HepG2 (cell line): ENCODE measurements around the gene CRAT. TPM values are rescaled to one million over a fixed set of nuclear protein-coding genes. Genes with fewer than 3 reads are reported as not detected.

ENCODE experiments used
- ARHGAP35 ChIP-seq: sonication (generic); formaldehyde crosslinking; IDR thresholded peaks from 2 replicates; pipeline ENCODE4 v1.9.0; 2022; ENCODE audit warnings: mild to moderate bottlenecking, inconsistent platforms, moderate library complexity, missing genetic modification reagents, borderline replicate concordance
- ATF7 ChIP-seq, 2 experiments: fragments of 450-650 bp in 1 of 2; sonication (generic) in 1 of 2; formaldehyde crosslinking in 1 of 2; IDR thresholded peaks; 2 replicates each; pipeline versions ENCODE4 v1.4.0 to v1.6.1; 2016 to 2020; ENCODE audit warnings: antibody characterized with exemption in 1 of 2, mild to moderate bottlenecking in 1 of 2, missing genetic modification reagents in 1 of 2
- BCL6 ChIP-seq: IDR thresholded peaks from 2 replicates; pipeline ENCODE4 v1.6.1; 2016; ENCODE audit warnings: missing genetic modification reagents, missing compliant biosample characterization
- BHLHE40 ChIP-seq: IDR thresholded peaks from 2 replicates; pipeline ENCODE4 v1.6.1; 2011; ENCODE audit warnings: low read length, improper control_type of control experiment
- GFI1 ChIP-seq: sonication (generic); formaldehyde crosslinking; IDR thresholded peaks from 2 replicates; pipeline ENCODE4 v1.5.0; 2020; ENCODE audit warnings: missing genetic modification reagents, mild to moderate bottlenecking, borderline replicate concordance
- GMEB1 ChIP-seq: sonication (generic); formaldehyde crosslinking; IDR thresholded peaks from 2 replicates; pipeline ENCODE4 v1.5.1; 2020; ENCODE audit warnings: missing genetic modification reagents, mild to moderate bottlenecking, borderline replicate concordance
- KLF15 ChIP-seq: sonication (generic); formaldehyde crosslinking; IDR thresholded peaks from 2 replicates; pipeline ENCODE4 v1.8.1; 2023; ENCODE audit warnings: borderline replicate concordance, mild to moderate bottlenecking, inconsistent platforms, missing genetic modification reagents, mixed read lengths
- MTA3 ChIP-seq: sonication (generic); formaldehyde crosslinking; IDR thresholded peaks from 2 replicates; pipeline ENCODE4 v1.4.0; 2020; ENCODE audit warnings: missing genetic modification reagents
- MTF2 ChIP-seq: sonication (generic); formaldehyde crosslinking; IDR thresholded peaks from 2 replicates; pipeline ENCODE4 v1.5.0; 2020; ENCODE audit warnings: missing genetic modification reagents, borderline replicate concordance
- MXD3 ChIP-seq: IDR thresholded peaks from 2 replicates; pipeline ENCODE4 v1.6.1; 2016; ENCODE audit warnings: mild to moderate bottlenecking, missing biosample characterization, missing genetic modification reagents
- NFIC ChIP-seq: IDR thresholded peaks from 2 replicates; pipeline ENCODE4 v1.6.1; 2012; ENCODE audit warnings: mild to moderate bottlenecking, low read length, inconsistent platforms
- SALL1 ChIP-seq: sonication (generic); formaldehyde crosslinking; IDR thresholded peaks from 2 replicates; pipeline ENCODE4 v1.8.0; 2022; ENCODE audit warnings: mild to moderate bottlenecking, missing genetic modification reagents
- SIN3A ChIP-seq: IDR thresholded peaks from 2 replicates; pipeline ENCODE4 v1.6.1; 2011; ENCODE audit warnings: low read depth, mild to moderate bottlenecking, control low read depth, low read length, borderline replicate concordance
- SRF ChIP-seq: IDR thresholded peaks from 2 replicates; pipeline ENCODE4 v1.6.1; 2011; ENCODE audit warnings: mild to moderate bottlenecking, low read depth, low read length, moderate library complexity
- TEAD3 ChIP-seq: optimal IDR thresholded peaks from 2 replicates; pipeline ENCODE3; 2016; ENCODE audit warnings: borderline replicate concordance
- TFDP2 ChIP-seq: sonication (generic); formaldehyde crosslinking; IDR thresholded peaks from 2 replicates; pipeline ENCODE4 v1.4.0; 2020; ENCODE audit warnings: missing genetic modification reagents
- WIZ ChIP-seq: sonication (generic); formaldehyde crosslinking; IDR thresholded peaks from 2 replicates; pipeline ENCODE4 v1.5.1; 2020; ENCODE audit warnings: mild to moderate bottlenecking, missing genetic modification reagents
- ZBTB33 ChIP-seq: sonication (generic); formaldehyde crosslinking; IDR thresholded peaks from 2 replicates; pipeline ENCODE4 v1.4.0; 2020; ENCODE audit warnings: missing genetic modification reagents
- ZFAT ChIP-seq: sonication (generic); formaldehyde crosslinking; conservative IDR thresholded peaks from 2 replicates; pipeline ENCODE4 v1.8.1; 2023; ENCODE audit warnings: missing genetic modification reagents, inconsistent platforms
- ZFP62 ChIP-seq: sonication (generic); formaldehyde crosslinking; IDR thresholded peaks from 2 replicates; pipeline ENCODE4 v1.4.0; 2020; ENCODE audit warnings: missing genetic modification reagents
- ZNF724P ChIP-seq: sonication (generic); formaldehyde crosslinking; IDR thresholded peaks from 2 replicates; pipeline ENCODE4 v1.8.0; 2022; ENCODE audit warnings: missing genetic modification reagents, borderline replicate concordance
- ZNF792 ChIP-seq: IDR thresholded peaks from 2 replicates; pipeline ENCODE4 v1.6.1; 2016
- ZSCAN25 ChIP-seq: sonication (generic); formaldehyde crosslinking; IDR thresholded peaks from 2 replicates; pipeline ENCODE4 v1.8.0; 2022; ENCODE audit warnings: mild to moderate bottlenecking, missing genetic modification reagents
- polyA plus RNA-seq, 8 experiments: library from polyadenylated mRNA; depleted of rRNA in 3 of 8; stranded (reverse) in 7 of 8; unstranded in 1 of 8; fragments of >200 nt; fragmentation: Illumina TruSeq in 4 of 8; extraction: Trizol in 4 of 8; gene quantifications; 2 replicates each; pipeline versions ENCODE4 v1.2.1 to v1.2.3, GENCODE V29; 2011 to 2016; ENCODE audit warnings: low read depth in 4 of 8, missing spikeins in 1 of 8, mixed read lengths in 1 of 8; ENCODE audit not compliant: insufficient read depth in 1 of 8
- total RNA-seq, 5 experiments: library from RNA; depleted of rRNA; stranded (reverse); fragments of >200 nt; fragmentation: Illumina TruSeq; extraction: Trizol; gene quantifications; 2 replicates each; pipeline ENCODE4 v1.2.3, GENCODE V29; 2016; ENCODE audit warnings: low read depth in 1 of 5
- TF ChIP-seq, protein P1 (sequence below): sonication (generic); formaldehyde crosslinking; IDR thresholded peaks from 2 replicates; pipeline ENCODE4 v1.5.0; 2020; ENCODE audit warnings: missing genetic modification reagents, mild to moderate bottlenecking, borderline replicate concordance
- TF ChIP-seq, protein P2 (sequence below): sonication (generic); formaldehyde crosslinking; IDR thresholded peaks from 2 replicates; pipeline ENCODE4 v1.4.0; 2020; ENCODE audit warnings: mild to moderate bottlenecking, missing genetic modification reagents

CRAT gene
- total and polyA plus RNA-seq, 2 of the 13 experiments (the other 11 are each of a cell fraction or from before 2014, with no cell fraction given) = 26.1 to 26.6 TPM

DNA sequence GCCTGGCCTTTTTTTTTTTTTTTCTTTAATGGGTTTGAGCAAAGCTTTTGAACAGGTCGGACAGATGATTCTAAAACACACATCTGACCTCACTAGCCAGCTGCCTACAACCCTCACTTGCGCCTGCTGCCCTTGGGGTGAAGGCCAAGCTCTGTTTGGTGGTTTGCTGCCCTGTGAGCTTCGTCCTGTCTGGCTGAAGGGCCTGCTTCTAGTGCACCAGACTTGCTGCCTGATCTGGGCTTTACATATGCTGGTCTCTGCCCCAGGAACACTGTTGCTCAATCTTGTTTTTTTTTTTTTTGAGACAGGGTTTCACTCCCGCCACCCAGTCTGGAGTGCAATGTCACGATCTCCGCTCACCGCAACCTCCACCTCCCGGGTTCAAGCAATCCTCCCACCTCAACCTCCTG, 46.1 kb downstream of the CRAT start (continued):
- TF ChIP-seq ZFAT (CRISPR knock-in tag) = no peak
- no peak for TF ChIP-seq ZNF792 (CRISPR knock-in tag)
- TF ChIP-seq TFDP2 (CRISPR knock-in tag) = peak; percentile 65; the same call in 1 of the 2 replicates
- TF ChIP-seq, protein P1, sequence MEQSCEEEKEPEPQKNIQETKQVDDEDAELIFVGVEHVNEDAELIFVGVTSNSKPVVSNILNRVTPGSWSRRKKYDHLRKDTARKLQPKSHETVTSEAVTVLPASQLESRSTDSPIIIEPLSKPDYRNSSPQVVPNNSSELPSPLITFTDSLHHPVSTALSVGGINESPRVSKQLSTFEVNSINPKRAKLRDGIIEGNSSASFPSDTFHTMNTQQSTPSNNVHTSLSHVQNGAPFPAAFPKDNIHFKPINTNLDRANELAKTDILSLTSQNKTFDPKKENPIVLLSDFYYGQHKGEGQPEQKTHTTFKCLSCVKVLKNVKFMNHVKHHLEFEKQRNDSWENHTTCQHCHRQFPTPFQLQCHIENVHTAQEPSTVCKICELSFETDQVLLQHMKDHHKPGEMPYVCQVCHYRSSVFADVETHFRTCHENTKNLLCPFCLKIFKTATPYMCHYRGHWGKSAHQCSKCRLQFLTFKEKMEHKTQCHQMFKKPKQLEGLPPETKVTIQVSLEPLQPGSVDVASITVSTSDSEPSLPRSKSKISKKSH (CRISPR knock-in tag) = no peak
- TF ChIP-seq NFIC = no peak
- TF ChIP-seq ZSCAN25 (CRISPR knock-in tag) = 0 out of 2 replicates have a peak, but pooled peaks have one; percentile 66
- peak; percentile 79 for TF ChIP-seq SALL1 (CRISPR knock-in tag)
- no peak for TF ChIP-seq BHLHE40
- no peak for TF ChIP-seq ARHGAP35 (CRISPR knock-in tag)
- TF ChIP-seq TEAD3 = peak; percentile 63
- no peak for TF ChIP-seq WIZ
- 0 out of 2 replicates have a peak, but pooled peaks have one; percentile 48 for TF ChIP-seq SIN3A
- no peak for TF ChIP-seq ZNF724P
- TF ChIP-seq MTA3 (CRISPR knock-in tag) = no peak
- peak; percentile 56; the same call in 1 of the 2 replicates for TF ChIP-seq GMEB1 (CRISPR knock-in tag)
- TF ChIP-seq MXD3 (CRISPR knock-in tag) = no peak
- no peak for TF ChIP-seq GFI1
- TF ChIP-seq KLF15 (CRISPR knock-in tag) = no peak
- TF ChIP-seq MTF2 = no peak
- TF ChIP-seq BCL6 (CRISPR knock-in tag) = peak; percentile 84
- TF ChIP-seq ZBTB33 (CRISPR knock-in tag) = peak; percentile 81
- no peak for TF ChIP-seq SRF
- TF ChIP-seq, protein P2, sequence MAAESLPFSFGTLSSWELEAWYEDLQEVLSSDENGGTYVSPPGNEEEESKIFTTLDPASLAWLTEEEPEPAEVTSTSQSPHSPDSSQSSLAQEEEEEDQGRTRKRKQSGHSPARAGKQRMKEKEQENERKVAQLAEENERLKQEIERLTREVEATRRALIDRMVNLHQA (CRISPR knock-in tag) = no peak
- no peak for TF ChIP-seq ZFP62 (CRISPR knock-in tag)
- TF ChIP-seq ATF7 (IDR thresholded peaks at IDR 0.05) = peak; percentile 73
- peak; percentile 90 for TF ChIP-seq ATF7 (CRISPR knock-in tag; IDR thresholded peaks at IDR 0.05)
